ENCODE results near the gene RPL38. TPM values are rescaled to one million over a fixed set of nuclear protein-coding genes. Genes with fewer than 3 reads are reported as not detected.

The RPL38 gene
- total RNA-seq, 2 experiments from 2014 or later, result 1,460 to 1,580 TPM

DNA sequence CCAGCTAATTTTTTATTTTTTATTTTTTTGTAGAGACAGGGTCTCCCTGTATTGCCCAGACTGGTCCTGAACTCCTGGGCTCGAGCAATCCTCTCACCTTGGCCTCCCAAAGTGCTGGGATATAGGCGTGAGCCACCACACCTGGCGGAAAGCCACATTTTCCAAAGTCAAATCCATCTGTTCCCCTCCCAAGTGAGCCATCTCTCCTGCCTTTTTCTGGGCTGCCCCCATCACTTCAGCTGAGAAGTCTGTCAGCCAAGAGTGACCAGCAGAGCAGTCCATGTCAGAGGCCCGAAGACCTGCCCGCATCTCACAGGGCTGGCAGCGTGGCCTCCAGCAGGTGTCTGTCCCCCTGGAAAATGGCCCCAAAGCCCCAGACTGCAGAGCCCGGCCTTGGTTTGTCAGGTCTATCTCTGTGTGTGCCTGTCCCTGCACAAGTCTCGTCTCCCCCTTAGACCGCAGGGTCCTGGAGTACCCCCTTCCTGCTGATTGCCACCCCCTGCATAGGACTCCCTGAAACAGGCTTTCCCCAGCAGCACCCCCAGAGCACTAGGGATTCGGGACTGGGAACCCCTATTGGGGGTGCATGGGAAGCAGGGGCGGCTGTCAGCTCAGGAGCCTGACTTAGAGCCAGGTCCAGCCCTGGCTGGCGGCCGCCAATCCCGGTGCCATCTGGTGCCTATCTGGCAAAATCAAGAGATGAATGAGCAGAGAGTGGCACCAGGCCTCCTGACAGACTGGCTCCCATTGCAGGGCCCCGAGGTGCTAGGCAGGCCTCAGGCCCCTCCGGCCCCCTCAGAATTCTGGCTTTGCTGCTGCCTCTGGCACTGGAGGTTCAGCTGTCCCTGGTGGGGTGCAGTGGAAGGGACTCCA lies 17.7 kb downstream of the RPL38 start:
- H3K9me3 Mint-ChIP-seq, result no peaks in the 10 kb centered on the region
- H3K4me3 Mint-ChIP-seq, result no peak overlapping the region
- peaks cover 19% of the 10 kb centered on the region for H3K36me3 Mint-ChIP-seq
- ChIA-PET CTCF (no interaction called here), POLR2A (no interaction called here)
- intact Hi-C loops (cut with micrococcal nuclease), result no loop called here
- peaks cover 2% of the 10 kb centered on the region for H3K4me1 Mint-ChIP-seq (ENCODE audit: low read depth)
- H3K27me3 Mint-ChIP-seq, result no peaks in the 10 kb centered on the region
- DNase-seq, result no peak
- no peak overlapping the region for H3K27ac Mint-ChIP-seq

DNA sequence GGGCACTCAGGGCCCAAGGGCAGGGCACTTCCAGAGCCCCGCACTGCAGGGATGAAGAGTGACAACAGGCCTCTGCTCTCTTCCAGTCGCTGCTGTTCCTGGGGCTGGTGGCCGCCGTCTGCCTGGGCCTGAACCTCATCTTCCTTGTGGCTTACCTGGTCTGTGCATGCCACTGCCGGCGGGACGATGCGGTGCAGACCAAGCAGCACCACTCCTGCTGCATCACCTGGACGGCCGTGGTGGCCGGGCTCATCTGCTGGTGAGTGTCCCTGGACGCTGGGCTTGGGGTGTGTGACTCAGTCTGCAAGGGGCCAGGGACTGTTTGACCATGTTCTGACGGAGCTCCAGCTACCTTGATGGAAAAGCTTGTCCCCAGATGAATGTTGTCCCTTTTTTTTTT lies 18.9 kb downstream of the RPL38 start:
- POLR2A ChIA-PET, result no interaction called here

DNA sequence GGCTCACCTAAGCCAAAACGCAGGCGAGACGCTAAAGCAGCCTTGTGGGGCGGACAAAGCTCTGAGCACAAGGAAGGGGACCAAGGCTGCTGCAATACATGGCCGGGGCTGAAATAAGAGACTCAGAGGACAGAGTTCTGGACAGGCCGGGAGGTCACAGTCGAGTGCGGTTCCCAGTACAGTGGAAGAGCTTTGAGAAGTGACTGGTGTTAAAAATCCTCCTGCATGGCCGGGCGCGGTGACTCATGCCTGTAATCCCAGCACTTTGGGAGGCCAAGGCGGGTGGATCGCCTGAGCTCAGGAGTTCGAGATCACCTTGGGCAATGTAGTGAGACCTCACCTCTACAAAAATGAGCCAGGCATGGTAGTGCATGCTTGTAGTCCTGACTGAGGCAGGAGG lies 20.4 kb downstream of the RPL38 start:
- no peak for DNase-seq
- Mint-ChIP-seq H3K9me3 (no peaks in the 10 kb centered on the region), H3K27ac (no peak overlapping the region), H3K4me3 (no peak overlapping the region), H3K27me3 (no peaks in the 10 kb centered on the region), H3K4me1 (ENCODE audit: low read depth) (no peaks in the 10 kb centered on the region), H3K36me3 (peaks cover 19% of the 10 kb centered on the region)
- CTCF ChIA-PET, result interaction anchor here (0.6 kb wide), 1 partner anchor 213 kb away, joined by 3 read pairs; no protein-coding TSS in a partner anchor
- POLR2A ChIA-PET, result no interaction called here
- intact Hi-C loops (cut with micrococcal nuclease), result no loop called here

More for the DNA sequence above, 18.9 kb downstream of the RPL38 start:
- Mint-ChIP-seq H3K4me1 (ENCODE audit: low read depth) (no peaks in the 10 kb centered on the region), H3K27me3 (no peaks in the 10 kb centered on the region), H3K9me3 (no peaks in the 10 kb centered on the region), H3K27ac (no peak overlapping the region), H3K36me3 (peaks cover 17% of the 10 kb centered on the region), H3K4me3 (no peak overlapping the region)
- intact Hi-C loops (cut with micrococcal nuclease), result no loop called here
- CTCF ChIA-PET, result no interaction called here
- no peak for DNase-seq

DNA sequence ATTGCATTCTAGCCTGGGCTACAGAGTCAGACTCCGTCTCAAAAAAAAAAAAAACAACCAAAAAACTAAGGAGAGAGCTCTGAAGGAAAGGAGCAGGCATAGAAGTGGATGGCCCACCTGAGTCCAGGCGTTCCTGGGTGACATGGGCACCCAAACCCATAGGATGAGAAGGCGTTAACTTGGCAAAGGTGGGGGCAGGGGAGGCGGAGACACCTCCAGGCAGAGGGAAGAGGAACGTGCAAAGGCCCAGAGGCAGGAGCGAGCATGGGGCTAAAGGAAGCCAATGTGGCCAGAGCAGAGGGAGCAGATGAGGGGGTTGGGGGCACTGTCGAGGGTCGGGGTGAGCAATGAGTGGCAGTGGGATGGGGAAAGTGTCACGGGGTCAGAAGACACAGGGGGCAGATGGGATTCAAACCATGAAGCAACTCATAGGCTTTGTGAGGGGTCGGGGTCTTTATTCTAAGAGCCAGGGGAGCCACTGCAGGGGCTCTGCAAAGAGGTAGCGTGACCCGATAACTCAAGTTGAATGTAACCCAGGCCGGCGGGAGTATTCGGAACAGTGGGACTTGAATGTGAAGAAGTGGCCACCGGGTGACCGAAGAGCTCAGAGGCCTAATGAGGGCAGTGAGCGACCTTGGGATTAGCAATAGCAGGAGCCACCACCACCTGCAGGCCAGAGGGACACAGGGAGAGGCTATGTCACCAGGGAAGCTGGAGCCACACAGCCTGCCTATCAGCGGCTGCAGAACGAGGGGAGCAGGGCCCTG lies 21.7 kb downstream of the RPL38 start:
- H3K27ac Mint-ChIP-seq, result no peak overlapping the region
- intact Hi-C loops (cut with micrococcal nuclease), result no loop called here
- no peak overlapping the region for H3K4me3 Mint-ChIP-seq
- H3K9me3 Mint-ChIP-seq, result no peaks in the 10 kb centered on the region
- POLR2A ChIA-PET, result no interaction called here
- H3K4me1 Mint-ChIP-seq (ENCODE audit: low read depth), result no peaks in the 10 kb centered on the region
- no peak for DNase-seq
- peaks cover 15% of the 10 kb centered on the region for H3K36me3 Mint-ChIP-seq
- H3K27me3 Mint-ChIP-seq, result no peaks in the 10 kb centered on the region
- CTCF ChIA-PET, result interaction anchor here (0.7 kb wide), 1 partner anchor 228 kb away, joined by 3 read pairs; no protein-coding TSS in a partner anchor

DNA sequence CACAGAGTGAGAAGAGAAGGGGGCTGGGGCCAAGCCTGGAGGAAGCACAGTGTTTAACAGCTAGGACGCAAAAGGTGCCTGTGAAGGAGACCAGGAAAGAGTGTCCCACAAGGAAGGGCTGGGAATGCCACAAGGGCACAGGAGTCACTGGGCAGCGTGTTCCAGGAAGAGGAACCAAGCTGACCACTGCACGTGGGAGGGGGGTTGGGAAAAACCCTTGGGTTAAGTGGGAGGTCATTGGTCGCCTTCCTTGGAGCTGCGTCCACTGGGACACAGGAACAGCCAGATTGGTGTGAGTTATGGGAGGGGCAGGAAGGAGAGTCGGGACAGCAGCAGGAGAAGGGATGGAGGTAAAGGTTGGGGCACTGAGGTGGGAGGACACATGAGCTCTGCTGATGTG lies 22.8 kb downstream of the RPL38 start:
- Mint-ChIP-seq H3K36me3 (peaks cover 15% of the 10 kb centered on the region), H3K27me3 (no peaks in the 10 kb centered on the region), H3K9me3 (no peaks in the 10 kb centered on the region), H3K4me1 (ENCODE audit: low read depth) (no peaks in the 10 kb centered on the region), H3K4me3 (no peak overlapping the region), H3K27ac (no peak overlapping the region)
- intact Hi-C loops (cut with micrococcal nuclease), result no loop called here
- DNase-seq, result no peak
- POLR2A ChIA-PET, result no interaction called here
- CTCF ChIA-PET, result interaction anchor here (0.7 kb wide), 1 partner anchor 26 kb away, joined by 3 read pairs; no protein-coding TSS in a partner anchor

DNA sequence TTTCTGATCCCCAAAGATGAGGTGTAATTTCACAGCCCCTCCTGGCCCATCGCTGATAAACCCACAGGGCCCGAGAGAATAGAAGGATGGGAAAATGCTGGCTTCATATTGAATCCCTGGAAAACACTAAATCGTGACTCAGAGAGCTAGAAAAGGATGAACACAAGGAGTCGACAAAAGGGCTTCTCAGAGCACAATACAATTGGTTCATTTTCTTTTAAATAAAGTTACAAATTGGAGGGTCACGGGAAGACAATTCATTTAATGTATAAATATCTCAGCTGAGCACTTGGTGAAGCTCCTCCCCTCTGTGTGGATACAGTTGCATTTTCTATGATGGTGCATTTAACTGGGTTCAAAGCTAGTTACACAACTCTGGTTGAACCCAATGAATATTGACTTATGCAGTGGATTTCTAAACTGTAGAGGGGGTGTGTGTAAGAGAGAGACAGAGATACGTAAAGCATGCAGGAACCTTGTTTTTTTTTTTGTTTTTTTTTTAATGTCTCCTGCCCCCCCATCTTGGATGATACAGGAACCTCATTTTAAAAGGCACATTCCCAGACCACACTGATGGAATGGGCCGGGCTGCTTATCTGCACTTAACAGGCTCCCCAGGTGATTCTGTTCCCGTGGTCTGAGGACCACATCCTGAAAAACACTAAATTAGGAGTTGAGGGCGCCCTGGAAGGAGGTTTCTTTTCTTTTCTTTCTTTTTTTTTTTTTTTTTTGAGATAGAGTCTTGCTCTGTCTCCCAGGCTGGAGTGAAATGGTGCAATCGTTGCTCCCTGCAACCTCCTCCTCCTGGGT lies 24.0 kb downstream of the RPL38 start:
- ChIA-PET CTCF (no interaction called here), POLR2A (no interaction called here)
- Mint-ChIP-seq H3K4me3 (no peak overlapping the region), H3K36me3 (peaks cover 15% of the 10 kb centered on the region), H3K27me3 (no peaks in the 10 kb centered on the region), H3K9me3 (no peaks in the 10 kb centered on the region), H3K27ac (no peak overlapping the region), H3K4me1 (ENCODE audit: low read depth) (no peaks in the 10 kb centered on the region)
- intact Hi-C loops (cut with micrococcal nuclease), result no loop called here
- no peak for DNase-seq

DNA sequence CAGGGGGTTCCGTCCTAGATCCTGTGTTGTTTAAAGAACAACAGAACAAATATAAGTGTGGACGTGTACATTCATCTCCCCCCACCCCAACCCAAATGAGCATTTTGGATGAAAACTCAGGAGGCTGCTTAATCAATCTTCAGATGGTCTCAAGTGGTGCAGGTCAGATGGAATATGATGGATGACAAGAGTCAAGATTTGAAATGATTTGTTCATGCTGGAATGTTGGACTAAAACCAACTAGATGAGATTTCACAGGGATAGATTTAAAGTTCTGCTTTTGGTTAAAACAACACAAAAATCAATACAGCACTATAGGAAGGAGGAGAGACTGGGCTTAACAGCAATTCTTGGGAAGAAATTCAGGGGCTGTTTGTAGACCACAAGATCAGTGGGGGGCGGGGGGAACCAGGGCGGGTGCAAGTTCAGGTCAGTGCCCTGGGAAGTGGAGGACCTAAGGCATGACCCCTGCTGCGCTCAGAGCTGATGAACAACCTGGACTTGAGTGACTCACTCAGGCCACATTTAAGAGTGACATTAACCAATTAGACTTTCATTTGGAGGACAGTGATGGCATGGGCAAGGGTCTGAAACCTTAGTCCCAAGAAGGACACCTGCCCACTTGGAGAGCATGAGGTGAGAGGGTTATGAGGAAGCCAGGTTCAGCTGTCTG lies 25.0 kb downstream of the RPL38 start:
- no peak overlapping the region for H3K27ac Mint-ChIP-seq
- H3K4me1 Mint-ChIP-seq (ENCODE audit: low read depth), result no peaks in the 10 kb centered on the region
- ChIA-PET CTCF (no interaction called here), POLR2A (no interaction called here)
- peaks cover 13% of the 10 kb centered on the region for H3K36me3 Mint-ChIP-seq
- DNase-seq, result no peak
- H3K9me3 Mint-ChIP-seq, result no peaks in the 10 kb centered on the region
- intact Hi-C loops (cut with micrococcal nuclease), result no loop called here
- no peak overlapping the region for H3K4me3 Mint-ChIP-seq
- H3K27me3 Mint-ChIP-seq, result no peaks in the 10 kb centered on the region

DNA sequence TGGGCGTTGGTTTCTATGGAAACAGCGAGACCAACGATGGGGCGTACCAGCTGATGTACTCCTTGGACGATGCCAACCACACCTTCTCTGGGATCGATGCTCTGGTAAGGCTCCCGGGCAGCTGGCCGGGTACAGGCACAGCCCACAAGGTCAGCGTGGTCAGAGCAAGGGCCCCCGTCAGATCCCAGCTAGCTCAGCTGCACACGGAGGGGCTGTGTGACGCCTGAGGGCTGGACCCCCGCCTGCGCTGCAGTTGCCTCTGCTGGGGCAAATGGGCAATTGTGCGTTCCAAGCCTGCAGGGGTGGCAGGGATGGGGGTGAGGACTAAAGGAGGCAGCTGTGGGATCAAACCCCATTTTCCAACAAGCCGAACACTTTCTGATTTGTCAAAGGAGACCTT lies 27.4 kb downstream of the RPL38 start:
- H3K27me3 Mint-ChIP-seq, result no peaks in the 10 kb centered on the region
- no peak for DNase-seq
- no peaks in the 10 kb centered on the region for H3K9me3 Mint-ChIP-seq
- CTCF ChIA-PET, result no interaction called here
- H3K4me1 Mint-ChIP-seq (ENCODE audit: low read depth), result no peaks in the 10 kb centered on the region
- peaks cover 4% of the 10 kb centered on the region for H3K36me3 Mint-ChIP-seq
- intact Hi-C loops (cut with micrococcal nuclease), result no loop called here
- no peak overlapping the region for H3K4me3 Mint-ChIP-seq
- POLR2A ChIA-PET, result no interaction called here
- H3K27ac Mint-ChIP-seq, result no peak overlapping the region

DNA sequence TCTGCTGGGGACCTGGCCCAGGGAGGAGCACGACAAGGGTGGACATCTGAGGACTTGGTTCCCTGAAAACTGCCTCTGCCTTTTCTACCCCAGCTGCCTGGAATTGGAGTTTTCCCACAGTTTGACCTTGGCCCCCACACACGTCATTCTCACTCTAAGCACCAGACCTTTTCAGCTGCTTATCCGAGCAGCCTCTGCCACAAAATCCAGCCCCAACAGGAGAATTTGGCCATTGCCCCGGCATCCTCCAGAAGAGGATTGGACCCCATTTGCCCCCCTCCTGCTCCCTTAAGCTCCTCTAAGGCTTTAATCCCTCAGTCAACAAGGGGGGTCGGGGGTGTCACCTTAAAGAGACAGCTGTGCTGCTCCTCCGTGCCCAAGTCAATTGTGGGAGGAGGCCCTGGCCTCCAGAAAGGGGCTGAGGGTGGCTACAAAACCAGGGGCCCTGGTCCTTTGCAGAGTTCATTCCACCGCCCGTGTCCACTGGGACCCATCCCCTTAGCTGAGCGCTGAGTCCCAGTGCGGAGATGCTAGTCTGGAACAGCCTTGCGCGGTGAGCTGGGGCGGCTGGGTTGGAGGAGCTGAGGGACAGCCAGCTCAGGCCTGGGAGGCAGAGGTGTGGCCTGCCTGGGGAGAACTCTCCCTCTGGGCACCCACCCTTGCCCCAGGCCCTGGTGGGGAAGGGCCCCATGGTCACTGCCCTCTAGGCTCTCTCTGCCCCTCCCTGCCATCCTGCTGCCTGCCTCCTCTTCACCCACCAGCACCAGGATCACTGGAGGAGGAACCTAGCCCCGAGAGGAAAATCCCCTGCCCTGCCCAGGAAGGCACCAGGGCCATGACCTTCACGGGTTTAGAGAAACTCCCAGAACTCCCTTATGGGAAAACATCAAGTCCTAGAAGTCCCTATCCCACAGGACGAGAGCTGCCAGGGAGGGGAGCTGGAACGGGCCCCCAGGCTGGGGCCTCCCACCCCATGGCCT lies 28.7 kb downstream of the RPL38 start:
- no peaks in the 10 kb centered on the region for H3K4me1 Mint-ChIP-seq (ENCODE audit: low read depth)
- CTCF ChIA-PET, result no interaction called here
- no peaks in the 10 kb centered on the region for H3K27me3 Mint-ChIP-seq

DNA sequence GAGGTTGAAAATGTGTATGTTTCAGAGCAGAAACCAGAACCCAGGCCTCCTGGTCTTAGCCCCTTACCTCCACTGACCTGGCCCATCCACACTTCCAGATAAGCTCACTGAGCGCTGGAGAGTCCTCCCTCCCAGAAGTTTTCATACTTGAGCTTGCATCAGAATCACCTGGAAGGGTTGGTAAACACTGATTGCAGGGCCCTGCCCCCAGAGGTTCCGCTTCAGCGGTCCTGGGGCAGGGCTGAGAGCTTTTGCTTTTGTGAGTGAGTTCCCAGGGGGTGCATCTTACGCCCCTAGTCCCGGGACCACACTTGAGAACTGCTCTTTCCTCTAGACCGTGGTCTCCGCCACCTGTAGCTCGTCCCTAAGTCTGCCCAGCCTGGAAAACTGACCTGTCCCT lies 30.5 kb downstream of the RPL38 start:
- Mint-ChIP-seq H3K4me1 (ENCODE audit: low read depth) (no peaks in the 10 kb centered on the region), H3K9me3 (no peaks in the 10 kb centered on the region), H3K27me3 (no peaks in the 10 kb centered on the region), H3K27ac (no peak overlapping the region), H3K4me3 (no peak overlapping the region), H3K36me3 (peaks cover 2% of the 10 kb centered on the region)
- intact Hi-C loops (cut with micrococcal nuclease), result no loop called here
- DNase-seq, result no peak
- ChIA-PET POLR2A (no interaction called here), CTCF (no interaction called here)

More for the DNA sequence above, 28.7 kb downstream of the RPL38 start:
- no peak for DNase-seq
- H3K27ac Mint-ChIP-seq, result no peak overlapping the region
- peaks cover 4% of the 10 kb centered on the region for H3K36me3 Mint-ChIP-seq
- intact Hi-C loops (cut with micrococcal nuclease), result no loop called here
- no peak overlapping the region for H3K4me3 Mint-ChIP-seq
- H3K9me3 Mint-ChIP-seq, result no peaks in the 10 kb centered on the region
- POLR2A ChIA-PET, result no interaction called here

DNA sequence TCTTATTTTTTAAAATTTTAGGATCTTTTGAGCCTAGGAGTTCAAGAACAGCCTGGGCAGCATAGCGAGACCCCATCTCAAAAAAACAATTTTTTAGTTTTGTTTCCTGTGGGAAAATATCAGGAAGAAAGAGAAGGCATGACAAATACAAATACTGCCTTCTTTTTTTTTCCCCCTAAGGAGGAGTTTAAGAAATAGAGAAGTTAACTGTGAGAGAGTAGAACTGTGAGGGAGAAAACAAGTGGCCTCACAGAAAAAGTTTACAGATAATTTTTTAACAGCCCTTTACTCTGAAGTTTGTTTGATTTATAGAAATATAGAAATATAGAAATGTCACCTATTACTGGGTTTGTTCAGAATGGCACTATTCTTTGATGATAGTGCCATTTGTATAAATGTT lies 31.0 kb downstream of the RPL38 start:
- Mint-ChIP-seq H3K4me1 (ENCODE audit: low read depth) (no peaks in the 10 kb centered on the region), H3K4me3 (no peak overlapping the region), H3K9me3 (no peaks in the 10 kb centered on the region), H3K36me3 (peaks cover 2% of the 10 kb centered on the region), H3K27me3 (no peaks in the 10 kb centered on the region), H3K27ac (no peak overlapping the region)
- ChIA-PET POLR2A (no interaction called here), CTCF (no interaction called here)
- DNase-seq, result no peak
- intact Hi-C loops (cut with micrococcal nuclease), result no loop called here

All from activated CD4-positive, alpha-beta memory T cell treated with anti-CD3 and anti-CD28 coated beads for 36 hours (primary cell).